HEK293 (cell line): Measurements from ENCODE around the gene CCL19.

ENCODE experiments used
- CTCF ChIP-seq: fragments of 450-650 bp; formaldehyde crosslinking; IDR thresholded peaks from 2 replicates; pipeline ENCODE4 v1.5.1; 2016; ENCODE audit warnings: missing biosample characterization, missing genetic modification characterization
- ZBTB20 ChIP-seq: fragments of 450-650 bp; formaldehyde crosslinking; IDR thresholded peaks from 2 replicates; pipeline ENCODE4 v1.5.1; 2016; ENCODE audit warnings: missing biosample characterization, missing genetic modification characterization

GRCh38 chr9:34644766-34645314 is 46.2 kb downstream of the CCL19 start:
- TF ChIP-seq CTCF (tag by site-specific recombination), result no peak
- TF ChIP-seq ZBTB20 (tag by site-specific recombination), result no peak
